ENCODE data around the gene SIRPG.

GRCh38 chr20:1685304-1686052 is 27.9 kb upstream of the SIRPG start:
- no peak for TF ChIP-seq POLR2A (IDR thresholded peaks at IDR 0.05)
- TF ChIP-seq, protein P1, sequence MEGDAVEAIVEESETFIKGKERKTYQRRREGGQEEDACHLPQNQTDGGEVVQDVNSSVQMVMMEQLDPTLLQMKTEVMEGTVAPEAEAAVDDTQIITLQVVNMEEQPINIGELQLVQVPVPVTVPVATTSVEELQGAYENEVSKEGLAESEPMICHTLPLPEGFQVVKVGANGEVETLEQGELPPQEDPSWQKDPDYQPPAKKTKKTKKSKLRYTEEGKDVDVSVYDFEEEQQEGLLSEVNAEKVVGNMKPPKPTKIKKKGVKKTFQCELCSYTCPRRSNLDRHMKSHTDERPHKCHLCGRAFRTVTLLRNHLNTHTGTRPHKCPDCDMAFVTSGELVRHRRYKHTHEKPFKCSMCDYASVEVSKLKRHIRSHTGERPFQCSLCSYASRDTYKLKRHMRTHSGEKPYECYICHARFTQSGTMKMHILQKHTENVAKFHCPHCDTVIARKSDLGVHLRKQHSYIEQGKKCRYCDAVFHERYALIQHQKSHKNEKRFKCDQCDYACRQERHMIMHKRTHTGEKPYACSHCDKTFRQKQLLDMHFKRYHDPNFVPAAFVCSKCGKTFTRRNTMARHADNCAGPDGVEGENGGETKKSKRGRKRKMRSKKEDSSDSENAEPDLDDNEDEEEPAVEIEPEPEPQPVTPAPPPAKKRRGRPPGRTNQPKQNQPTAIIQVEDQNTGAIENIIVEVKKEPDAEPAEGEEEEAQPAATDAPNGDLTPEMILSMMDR (IDR thresholded peaks at IDR 0.05) = no peak
